ENCODE measurements around the gene RNF187.

DNA sequence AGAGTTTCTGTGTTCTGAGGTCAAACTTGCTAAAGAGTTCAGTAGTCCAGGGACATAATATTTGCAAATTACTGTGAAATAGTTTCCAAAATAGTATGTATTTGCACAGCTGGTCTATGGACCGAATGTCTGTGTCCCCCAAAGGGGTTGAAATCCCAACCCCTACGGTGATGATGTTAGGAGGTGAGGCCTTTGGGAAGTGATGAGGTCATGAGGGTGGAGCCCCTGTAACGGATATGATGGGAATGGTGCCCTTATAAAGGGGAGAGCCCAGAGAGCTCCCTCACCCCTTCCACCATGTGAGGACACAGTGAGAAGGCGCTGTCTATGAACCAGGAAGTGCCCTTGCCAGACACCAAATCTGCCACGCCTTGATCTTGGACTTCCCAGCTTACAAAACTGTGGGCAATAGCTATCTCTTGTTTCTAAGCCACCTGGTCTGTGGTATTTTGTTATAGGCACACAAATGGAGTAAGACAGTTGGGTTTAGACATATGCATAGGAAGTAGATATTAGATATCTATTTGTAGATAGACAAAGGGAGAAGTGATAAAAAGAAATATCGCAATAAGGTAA, 21.7 kb downstream of the RNF187 start:
- TF ChIP-seq, protein P1, sequence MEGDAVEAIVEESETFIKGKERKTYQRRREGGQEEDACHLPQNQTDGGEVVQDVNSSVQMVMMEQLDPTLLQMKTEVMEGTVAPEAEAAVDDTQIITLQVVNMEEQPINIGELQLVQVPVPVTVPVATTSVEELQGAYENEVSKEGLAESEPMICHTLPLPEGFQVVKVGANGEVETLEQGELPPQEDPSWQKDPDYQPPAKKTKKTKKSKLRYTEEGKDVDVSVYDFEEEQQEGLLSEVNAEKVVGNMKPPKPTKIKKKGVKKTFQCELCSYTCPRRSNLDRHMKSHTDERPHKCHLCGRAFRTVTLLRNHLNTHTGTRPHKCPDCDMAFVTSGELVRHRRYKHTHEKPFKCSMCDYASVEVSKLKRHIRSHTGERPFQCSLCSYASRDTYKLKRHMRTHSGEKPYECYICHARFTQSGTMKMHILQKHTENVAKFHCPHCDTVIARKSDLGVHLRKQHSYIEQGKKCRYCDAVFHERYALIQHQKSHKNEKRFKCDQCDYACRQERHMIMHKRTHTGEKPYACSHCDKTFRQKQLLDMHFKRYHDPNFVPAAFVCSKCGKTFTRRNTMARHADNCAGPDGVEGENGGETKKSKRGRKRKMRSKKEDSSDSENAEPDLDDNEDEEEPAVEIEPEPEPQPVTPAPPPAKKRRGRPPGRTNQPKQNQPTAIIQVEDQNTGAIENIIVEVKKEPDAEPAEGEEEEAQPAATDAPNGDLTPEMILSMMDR (IDR thresholded peaks at IDR 0.05) = no peak
- no peak for TF ChIP-seq POLR2A (IDR thresholded peaks at IDR 0.05)

All from lower leg skin (tissue), 3 donors.